DMS153 (cell line): ENCODE data around the gene MAP4K3.
"Not testable (repeated sequence)": the region's sequence is repeated elsewhere in the genome, so short reads cannot be mapped to it uniquely, and the experiment has no call there.

Experiments used
- DNase-seq: peaks from one replicate; lab custom pipeline; 2025; lab: John Stamatoyannopoulos, UW

Gene MAP4K3

DNA sequence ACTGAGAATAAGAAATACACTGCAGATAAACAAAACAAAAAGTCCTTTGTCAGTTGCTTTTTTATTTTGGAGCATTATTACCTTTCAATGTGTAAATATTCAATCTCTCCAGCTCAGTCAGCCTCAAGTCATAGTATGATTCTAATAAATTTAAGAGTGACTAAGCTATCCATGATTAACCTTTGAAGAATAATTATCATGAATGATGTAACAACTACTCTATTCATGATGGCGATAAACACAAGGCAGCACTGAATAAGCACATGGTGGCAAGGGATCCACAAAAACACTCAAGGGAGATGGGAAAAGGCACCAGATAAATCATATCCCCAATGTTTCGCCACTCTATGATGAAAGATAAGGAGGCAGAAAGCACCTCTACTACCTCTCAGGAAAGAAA, 67.0 kb downstream of the MAP4K3 start:
- DNase-seq, result no peak

DNA sequence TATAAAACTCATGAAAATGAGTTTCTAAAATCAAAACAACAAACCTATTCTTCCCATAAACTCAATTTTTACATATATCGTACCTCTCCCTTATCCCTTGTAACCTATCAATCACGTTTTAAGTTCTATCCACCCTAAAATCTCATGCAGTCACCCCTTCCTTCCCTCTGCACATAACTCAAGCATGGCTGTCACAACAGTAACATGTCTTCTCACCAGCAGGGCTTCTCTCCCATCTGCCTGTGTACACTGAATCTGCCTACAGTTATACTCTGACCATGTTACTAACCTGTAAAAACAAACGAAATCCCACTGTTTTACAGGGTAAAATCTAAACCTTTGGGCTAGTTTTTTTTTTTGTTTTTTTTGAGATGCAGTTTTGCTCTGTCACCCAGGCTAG, 68.2 kb downstream of the MAP4K3 start:
- no peak for DNase-seq

GRCh38 chr2:39368376-39368775, 68.7 kb downstream of the MAP4K3 start:
- DNase-seq, result no peak

DNA sequence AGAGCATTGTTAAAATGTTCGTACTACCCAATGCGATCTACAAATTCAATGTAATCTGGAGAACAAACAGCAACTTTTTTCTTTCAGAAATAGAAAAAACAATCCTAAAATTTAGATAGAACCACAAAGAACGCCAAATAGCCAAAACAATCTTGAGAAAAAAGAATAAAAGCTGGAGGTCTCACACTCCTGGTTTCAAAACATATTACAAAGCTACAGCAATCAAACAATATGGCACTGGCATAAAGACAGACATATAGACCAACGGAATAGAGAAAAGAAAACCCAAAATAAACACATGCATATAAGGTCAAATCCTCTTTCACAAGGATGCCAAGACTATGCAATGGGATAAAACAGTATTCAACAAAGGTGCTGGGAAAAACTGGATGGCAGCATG, 74.5 kb downstream of the MAP4K3 start:
- no peak for DNase-seq

DNA sequence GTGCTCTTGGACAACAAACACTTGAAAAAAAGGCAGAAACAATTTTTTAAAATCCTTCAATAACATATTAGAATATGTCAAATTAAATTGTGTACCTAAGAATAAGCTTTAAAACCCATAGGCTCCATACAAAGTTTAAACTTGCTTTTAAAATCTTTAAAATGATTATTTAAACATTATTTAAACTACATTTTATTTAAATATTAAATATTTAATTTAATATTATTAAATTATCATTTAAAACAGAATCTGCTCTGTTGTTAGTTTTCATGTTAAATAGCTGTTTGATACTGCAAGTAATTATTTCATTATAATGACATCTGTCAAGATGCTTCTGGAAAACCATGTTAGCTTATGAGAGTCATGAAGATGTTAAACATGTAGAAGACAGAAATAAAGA, 75.6 kb downstream of the MAP4K3 start:
- DNase-seq, result no peak

GRCh38 chr2:39360342-39360741, 76.7 kb downstream of the MAP4K3 start:
- DNase-seq, result not testable (repeated sequence)

DNA sequence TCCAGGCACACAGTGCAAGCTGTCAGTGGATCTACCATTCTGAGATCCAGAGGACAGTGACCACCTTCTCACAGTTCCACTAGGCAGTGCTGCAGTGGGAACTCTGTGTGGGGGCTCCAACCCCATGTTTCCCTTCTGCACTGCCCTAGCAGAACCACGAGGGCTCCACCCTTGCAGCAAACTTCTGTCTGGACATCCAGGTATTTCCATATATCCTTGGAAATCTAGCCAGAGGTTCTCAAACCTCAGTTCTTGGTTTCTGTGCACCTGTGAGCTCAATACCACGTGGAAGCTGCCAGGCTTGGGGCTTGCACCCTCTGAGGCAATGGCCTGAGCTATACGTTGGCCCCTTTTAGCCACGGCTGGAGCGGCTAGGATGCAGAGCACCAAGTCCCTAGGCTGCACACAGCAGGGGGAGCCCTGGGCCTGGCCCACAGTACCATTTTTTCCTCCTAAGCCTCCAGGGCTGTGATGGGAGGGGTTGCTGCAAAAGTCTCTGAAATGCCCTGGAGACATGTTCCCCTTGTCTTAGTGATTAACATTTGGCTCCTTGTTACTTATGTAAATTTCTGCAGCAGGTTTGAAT, 77.5 kb downstream of the MAP4K3 start:
- no peak for DNase-seq

- DNase-seq, result no peak
These were observed 80.0 kb downstream of the MAP4K3 start for GRCh38 chr2:39356922-39357639.

GRCh38 chr2:39350658-39351057, 86.4 kb downstream of the MAP4K3 start:
- DNase-seq, result no peak

GRCh38 chr2:39338502-39338901, 98.6 kb downstream of the MAP4K3 start:
- DNase-seq, result no peak

- DNase-seq, result no peak
These were observed 101.2 kb downstream of the MAP4K3 start for GRCh38 chr2:39335930-39336329.

DNA sequence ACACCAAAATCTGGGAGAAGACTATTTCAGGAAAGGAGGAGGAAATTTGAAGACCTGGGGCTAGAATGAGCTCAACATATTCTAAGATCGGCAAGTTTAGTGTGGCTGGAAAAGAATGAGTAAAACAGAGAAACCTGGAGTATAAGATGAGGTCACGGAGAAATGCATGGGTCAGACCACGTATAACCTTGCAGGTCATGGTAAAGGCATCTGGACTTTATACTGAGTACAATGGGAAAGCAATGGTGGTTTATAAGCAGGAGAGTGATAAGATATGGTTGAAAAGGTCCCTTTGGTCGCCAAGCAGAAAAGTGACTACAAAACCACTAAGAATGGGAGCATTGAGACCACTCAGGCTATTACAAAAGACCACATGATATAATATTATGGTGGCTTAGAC, 102.1 kb downstream of the MAP4K3 start:
- DNase-seq, result no peak

DNA sequence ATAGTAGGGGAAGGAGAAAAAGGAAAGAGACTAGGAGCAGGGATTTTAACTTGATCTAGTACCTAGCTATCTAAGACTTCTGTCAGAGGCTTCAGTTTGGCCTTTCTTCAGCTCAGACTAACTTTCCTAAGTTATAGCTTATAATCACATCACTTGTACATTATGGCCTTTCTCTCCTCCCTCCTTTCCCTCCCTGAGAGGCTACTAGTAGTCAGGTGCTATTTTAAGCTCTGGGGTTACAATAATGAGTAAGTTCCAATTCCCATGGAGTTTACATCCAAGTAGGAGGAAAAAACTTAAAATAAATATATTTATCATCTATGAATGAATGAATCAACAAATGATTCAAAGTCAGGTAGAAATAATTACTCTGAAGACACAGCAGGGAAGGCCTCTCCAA, 102.6 kb downstream of the MAP4K3 start:
- no peak for DNase-seq

- DNase-seq, result no peak
These were observed 110.4 kb downstream of the MAP4K3 start for GRCh38 chr2:39326644-39327043.

- no peak for DNase-seq
These were observed 111.1 kb downstream of the MAP4K3 start for GRCh38 chr2:39325966-39326365.

- not testable (repeated sequence) for DNase-seq
These were observed 115.7 kb downstream of the MAP4K3 start for GRCh38 chr2:39321056-39322035.

DNA sequence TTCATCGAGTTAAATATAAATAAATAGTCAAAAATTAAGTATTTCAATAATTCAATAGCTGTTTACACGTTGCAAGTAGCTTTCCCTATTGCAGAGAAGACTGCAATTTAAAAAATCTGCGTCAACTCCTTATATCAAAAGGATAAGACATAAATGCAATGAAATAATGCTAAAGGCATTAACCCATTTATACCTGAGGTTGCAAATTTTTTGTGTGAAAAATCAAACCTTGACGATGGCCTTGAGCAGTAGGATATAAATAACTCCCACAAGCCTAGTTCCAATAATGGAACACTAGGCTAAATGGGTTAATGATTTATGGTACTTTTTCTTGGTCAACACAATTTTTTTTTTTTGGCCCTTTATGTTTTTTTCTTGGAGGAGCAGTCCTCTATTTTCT, 116.9 kb downstream of the MAP4K3 start:
- DNase-seq, result no peak

GRCh38 chr2:39313575-39313974, 123.5 kb downstream of the MAP4K3 start:
- no peak for DNase-seq

- no peak for DNase-seq
These were observed 125.6 kb downstream of the MAP4K3 start for GRCh38 chr2:39311469-39311868.

DNA sequence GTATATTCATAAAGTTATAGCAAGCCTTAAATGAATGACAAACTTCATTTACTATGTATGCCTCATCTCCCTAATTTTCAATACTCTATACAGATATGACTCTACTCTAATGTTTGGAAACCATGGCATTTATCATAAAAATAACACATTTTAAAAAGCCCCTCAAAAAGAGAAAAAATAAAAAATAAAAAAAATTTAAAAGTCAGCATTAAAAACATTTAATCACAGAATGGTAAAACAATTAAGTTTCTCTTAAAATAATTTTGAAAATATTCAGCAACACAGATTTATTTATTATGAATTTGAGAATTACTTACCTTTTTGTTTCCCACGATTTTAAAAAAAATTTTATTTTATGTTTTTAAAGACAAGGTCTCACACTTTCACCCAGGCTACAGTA, 128.3 kb downstream of the MAP4K3 start:
- DNase-seq, result no peak

DNA sequence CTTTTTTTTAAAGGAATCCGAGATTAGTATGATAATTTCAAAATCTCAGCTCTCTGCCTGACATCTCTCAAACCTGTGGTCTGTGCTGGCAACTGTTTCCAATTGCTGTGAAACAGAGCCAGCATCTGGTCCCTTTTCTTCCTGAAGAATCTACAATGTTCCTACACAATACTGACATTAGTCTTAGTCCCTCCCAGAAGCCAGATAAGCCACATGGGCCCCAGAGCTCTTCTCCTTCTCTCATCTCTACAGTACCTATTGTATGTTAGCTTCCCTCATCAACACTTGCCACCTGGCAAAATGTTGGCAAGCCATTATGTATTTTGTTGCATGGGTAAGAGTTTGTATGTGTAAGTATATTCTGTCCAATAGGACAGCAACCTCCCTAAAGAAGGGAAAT, 130.5 kb downstream of the MAP4K3 start:
- no peak for DNase-seq

DNA sequence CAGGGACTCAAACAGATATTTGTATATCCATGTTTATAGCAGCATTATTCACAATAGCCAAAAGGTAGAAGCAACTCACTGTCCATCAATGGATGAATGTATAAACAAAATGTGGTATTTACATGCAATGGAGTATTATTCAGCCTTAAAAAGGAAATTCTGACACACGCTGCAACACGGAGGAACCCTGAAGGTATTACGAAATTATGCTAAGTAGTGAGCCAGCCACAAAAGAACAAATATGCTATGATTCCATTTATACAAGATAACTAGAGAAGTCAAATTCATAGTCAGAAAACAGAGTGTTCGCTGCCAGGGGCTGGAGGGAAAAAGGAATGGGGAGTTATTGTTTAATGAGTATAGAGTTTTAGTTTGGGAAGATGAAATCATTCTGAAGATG, 132.4 kb downstream of the MAP4K3 start:
- DNase-seq, result no peak

GRCh38 chr2:39304200-39304599, 132.9 kb downstream of the MAP4K3 start:
- no peak for DNase-seq
